Peyer's patch (tissue), 4 donors: ENCODE results near the gene EIF4EBP2. TPM values are rescaled to one million over a fixed set of nuclear protein-coding genes. Genes with fewer than 3 reads are reported as not detected.

Experiments
- DNase-seq, 3 donors: peaks; one replicate each; pipeline ENCODE4 v3.0.0-alpha.2; 2017 to 2019
- H3K27ac ChIP-seq, 4 donors: fragments of 200-600 bp; sonication (generic); one replicate each; pipeline ENCODE4 v1.5.1; 2016 to 2019
- H3K27me3 ChIP-seq, 2 donors: fragments of 200-600 bp; sonication (generic); one replicate each; pipeline ENCODE4 v1.5.1; 2019
- H3K36me3 ChIP-seq, 3 donors: fragments of 200-600 bp; sonication (generic); one replicate each; pipeline ENCODE4 v1.5.1; 2016 to 2019
- H3K4me1 ChIP-seq, 4 donors: fragments of 200-600 bp; sonication (generic); one replicate each; pipeline ENCODE4 v1.5.1; 2016 to 2019
- H3K4me3 ChIP-seq, 4 donors: fragments of 200-600 bp; sonication (generic); 1 replicate in 3 of 4; 2 replicates in 1 of 4; pipeline ENCODE4 v1.5.1; 2016 to 2019; ENCODE audit warnings: mild to moderate bottlenecking in 1 of 4
- H3K9me3 ChIP-seq, 4 donors: fragments of 200-600 bp; sonication (generic); one replicate each; pipeline ENCODE4 v1.5.1; 2016 to 2019; ENCODE audit warnings: mild to moderate bottlenecking in 1 of 4
- CTCF ChIP-seq, 6 experiments: fragments of 450-650 bp in 4 of 6; fragments of 200-600 bp in 2 of 6; sonication (generic) in 1 of 6; IDR thresholded peaks; one replicate each; pipeline ENCODE4 v1.5.1; 2017 to 2019; ENCODE audit warnings: antibody characterized with exemption in 6 of 6, mild to moderate bottlenecking in 3 of 6, moderate library complexity in 1 of 6
- POLR2A ChIP-seq, 2 donors: fragments of 450-650 bp; IDR thresholded peaks; one replicate each; pipeline ENCODE4 v1.5.1; 2017; ENCODE audit warnings: antibody characterized with exemption in 2 of 2, mild to moderate bottlenecking in 2 of 2, moderate library complexity in 2 of 2
- total RNA-seq, 4 donors: library from RNA; depleted of rRNA; stranded (reverse); fragments of >200 nt; gene quantifications; one replicate each; pipeline ENCODE4 v1.1.0, GENCODE V29; 2016

Gene EIF4EBP2
- total RNA-seq, 4 donors from 2014 or later = 64.4 to 129 (median 93.0) TPM

DNA sequence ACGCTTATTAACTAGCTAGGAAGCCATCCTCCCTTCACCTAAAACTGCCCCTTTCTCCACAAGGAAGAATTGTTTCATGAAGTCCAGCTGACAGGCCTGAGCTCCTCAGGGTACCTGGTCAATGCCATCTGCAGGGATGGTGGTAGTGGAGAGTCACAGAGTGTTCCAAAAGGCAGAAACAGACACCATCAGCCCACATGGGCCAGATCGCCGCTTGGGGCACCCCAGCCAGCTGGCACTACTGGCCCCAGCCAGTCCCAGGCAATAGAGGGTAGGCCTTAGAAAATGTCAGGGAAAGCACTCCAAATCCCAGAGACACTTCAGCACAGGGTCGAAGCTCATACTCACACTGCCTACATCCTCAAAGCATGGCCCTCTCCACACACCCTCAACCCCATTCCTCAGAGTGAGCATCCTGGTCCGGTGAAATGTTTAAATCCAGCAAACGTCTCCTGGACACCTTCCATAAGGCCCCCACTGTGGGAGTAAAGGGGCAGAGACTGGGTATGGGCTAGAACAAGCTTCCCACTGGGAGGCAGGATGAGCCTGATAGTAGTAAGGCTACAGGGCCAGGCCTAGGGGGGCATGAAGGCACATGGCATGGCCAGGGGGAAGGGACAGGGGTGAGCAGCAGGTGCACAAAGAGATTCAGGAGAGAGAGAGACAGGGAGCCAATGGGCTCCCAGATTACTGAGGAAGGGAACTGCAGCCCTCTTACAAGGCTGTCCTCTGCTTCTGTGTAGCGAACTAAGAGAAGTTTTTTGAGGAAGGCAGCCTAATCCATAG lies 23.4 kb upstream of the EIF4EBP2 start:
- TF ChIP-seq CTCF (IDR thresholded peaks at IDR 0.05) (no peak), POLR2A (IDR thresholded peaks at IDR 0.05) (no peak)
- H3K4me3 ChIP-seq = no peak overlapping the region
- no peak overlapping the region for H3K27ac ChIP-seq
- peaks cover 0 to 8% (median 3%) of the 10 kb centered on the region in 4 donors for H3K4me1 ChIP-seq
- no peaks in the 10 kb centered on the region for H3K9me3 ChIP-seq
- no peaks in the 10 kb centered on the region for H3K36me3 ChIP-seq
- no peaks in the 10 kb centered on the region for H3K27me3 ChIP-seq
- no peak for DNase-seq

DNA sequence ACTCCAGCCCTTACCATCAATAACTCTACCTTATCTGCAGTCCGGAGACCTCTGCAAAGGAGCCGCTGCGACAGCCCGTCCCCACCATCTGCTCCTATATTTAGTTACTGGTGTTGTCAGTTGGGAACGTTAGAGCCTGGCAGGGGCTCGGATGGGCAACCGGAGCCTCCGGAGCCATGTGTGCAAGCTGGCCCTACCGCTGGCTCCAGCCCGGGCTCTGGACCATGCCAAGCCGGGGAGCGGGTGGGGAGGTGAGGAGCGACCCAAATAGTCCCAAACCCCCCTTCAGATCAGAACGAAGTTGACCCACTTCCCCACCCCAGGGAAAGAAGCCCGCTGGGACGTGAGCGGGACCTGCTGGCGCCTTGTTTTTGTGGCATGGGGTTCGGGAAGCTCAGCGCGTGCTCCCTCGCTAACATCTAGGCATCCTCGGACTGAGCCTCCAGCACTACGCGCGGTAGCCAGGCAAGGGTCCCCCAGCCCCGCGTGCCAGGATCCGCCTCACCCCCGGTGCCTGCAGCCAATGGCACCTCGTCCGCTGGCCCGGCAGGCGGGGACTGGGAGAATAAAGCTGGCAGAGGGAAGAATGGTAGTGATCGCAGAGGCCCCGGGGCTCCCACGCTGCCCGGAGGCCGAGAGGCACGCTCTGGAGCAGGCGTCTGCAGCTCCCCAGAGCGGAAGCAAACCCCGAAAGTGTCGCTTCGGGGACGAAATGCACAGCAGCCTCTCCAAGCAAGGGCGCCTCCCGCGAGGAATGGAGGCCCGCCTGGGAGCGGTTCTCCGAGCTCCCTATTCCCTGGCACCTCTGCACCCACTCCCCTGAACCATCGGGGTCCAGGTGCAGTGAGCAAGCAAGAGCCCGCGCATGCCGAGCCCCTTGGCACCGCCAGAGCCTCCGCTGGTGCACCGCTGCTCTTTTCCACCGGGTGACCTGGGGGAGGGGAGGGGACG lies 22.2 kb upstream of the EIF4EBP2 start:
- DNase-seq = peak in 2 of 3 donors; percentile 24 to 58
- Histone ChIP-seq H3K4me1 (peaks cover 0 to 8% (median 3%) of the 10 kb centered on the region in 4 donors), H3K27ac (peak overlapping the region in 3 of 4 donors; percentile 38 to 70 (median 55)), H3K27me3 (no peaks in the 10 kb centered on the region), H3K4me3 (peak overlapping the region; percentile 39 to 74 (median 64)), H3K36me3 (no peaks in the 10 kb centered on the region), H3K9me3 (no peaks in the 10 kb centered on the region)
- TF ChIP-seq CTCF (IDR thresholded peaks at IDR 0.05) (no peak), POLR2A (IDR thresholded peaks at IDR 0.05) (no peak)

GRCh38 chr10:70391654-70392053 lies 12.3 kb upstream of the EIF4EBP2 start:
- DNase-seq = no peak
- H3K27ac ChIP-seq = no peak overlapping the region
- H3K27me3 ChIP-seq = no peaks in the 10 kb centered on the region
- no peaks in the 10 kb centered on the region for H3K9me3 ChIP-seq
- no peak overlapping the region for H3K4me3 ChIP-seq
- no peaks in the 10 kb centered on the region for H3K4me1 ChIP-seq
- TF ChIP-seq POLR2A (IDR thresholded peaks at IDR 0.05) (no peak), CTCF (IDR thresholded peaks at IDR 0.05) (no peak)
- H3K36me3 ChIP-seq = no peaks in the 10 kb centered on the region

- TF ChIP-seq CTCF (IDR thresholded peaks at IDR 0.05) (no peak), POLR2A (IDR thresholded peaks at IDR 0.05) (no peak)
- no peak overlapping the region for H3K4me3 ChIP-seq
- no peaks in the 10 kb centered on the region for H3K36me3 ChIP-seq
- DNase-seq = no peak
- H3K27me3 ChIP-seq = no peaks in the 10 kb centered on the region
- no peak overlapping the region for H3K27ac ChIP-seq
- H3K4me1 ChIP-seq = no peaks in the 10 kb centered on the region
- H3K9me3 ChIP-seq = no peaks in the 10 kb centered on the region
Measured at GRCh38 chr10:70396140-70396539, 7.8 kb upstream of the EIF4EBP2 start.

DNA sequence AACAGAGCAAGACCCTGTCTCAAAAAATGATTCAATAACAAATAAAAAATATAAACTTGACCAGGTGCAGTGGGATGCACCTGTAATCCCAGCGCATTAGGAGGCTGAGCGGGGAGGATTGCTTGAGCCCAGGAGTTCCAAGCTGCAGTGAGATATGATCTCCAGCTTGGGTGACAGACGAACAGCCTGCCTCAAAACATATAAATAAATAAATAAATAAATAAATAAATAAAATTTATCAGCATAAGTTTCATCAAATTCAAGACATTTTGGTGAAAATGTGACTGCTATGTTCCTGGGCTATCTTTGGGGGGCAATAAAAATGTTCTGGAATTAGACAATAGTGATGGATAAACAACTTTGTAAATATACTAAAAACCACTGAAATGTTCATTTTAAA lies 4.8 kb upstream of the EIF4EBP2 start:
- Histone ChIP-seq H3K4me1 (no peaks in the 10 kb centered on the region), H3K27ac (no peak overlapping the region), H3K27me3 (no peaks in the 10 kb centered on the region), H3K36me3 (no peaks in the 10 kb centered on the region), H3K4me3 (no peak overlapping the region), H3K9me3 (no peaks in the 10 kb centered on the region)
- TF ChIP-seq POLR2A (IDR thresholded peaks at IDR 0.05) (no peak), CTCF (IDR thresholded peaks at IDR 0.05) (no peak)
- no peak for DNase-seq
